HG03097 (cell line): Measurements from ENCODE around the gene SEMA5A.
"Not testable (repeated sequence)": the region's sequence is repeated elsewhere in the genome, so short reads cannot be mapped to it uniquely, and the experiment has no call there.

ENCODE experiments used
- ATAC-seq: cut with Tn5 transposase; IDR thresholded peaks from one replicate; pipeline ENCODE4 v1.9.1; 2021; ENCODE audit not compliant: unreplicated experiment, low FRiP score

SEMA5A gene

DNA sequence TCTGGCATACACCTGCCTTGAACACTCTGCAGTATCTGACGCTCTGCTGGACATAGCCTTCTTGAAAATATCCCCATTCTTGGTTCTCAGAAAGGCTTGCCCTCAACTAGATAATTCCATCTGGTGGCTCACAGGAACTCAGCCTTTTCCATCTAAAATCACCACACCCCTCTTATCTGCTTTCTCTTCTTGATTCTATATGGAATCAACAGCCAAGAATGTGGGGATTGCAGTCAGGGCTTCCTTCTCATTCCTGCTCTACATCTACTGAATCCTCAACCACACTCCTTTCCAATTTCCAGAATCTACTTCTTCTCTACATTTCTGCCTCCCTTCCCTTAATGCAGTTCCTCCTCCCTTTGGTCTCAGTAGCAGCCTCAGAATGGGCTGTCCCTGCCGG lies 170.1 kb downstream of the SEMA5A start:
- no peak for ATAC-seq

DNA sequence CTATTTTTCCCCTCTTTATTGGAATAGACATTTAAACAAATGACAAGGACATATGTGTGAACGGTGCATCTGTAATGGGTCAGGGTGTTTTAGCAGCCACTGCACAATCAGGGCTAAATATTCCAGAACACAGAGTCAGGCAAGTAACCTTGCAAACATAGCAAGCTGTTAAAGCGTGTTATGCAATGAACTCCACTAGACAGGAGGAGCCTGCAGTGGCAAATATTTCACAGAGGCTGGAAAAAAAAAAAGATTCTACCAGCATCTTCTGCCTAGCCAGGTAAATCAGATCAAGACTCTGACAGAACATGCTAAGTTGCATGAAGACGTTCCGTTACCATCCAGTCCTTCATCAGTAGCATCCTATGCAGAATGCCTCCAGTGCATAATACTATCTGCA lies 171.8 kb downstream of the SEMA5A start:
- ATAC-seq = no peak

DNA sequence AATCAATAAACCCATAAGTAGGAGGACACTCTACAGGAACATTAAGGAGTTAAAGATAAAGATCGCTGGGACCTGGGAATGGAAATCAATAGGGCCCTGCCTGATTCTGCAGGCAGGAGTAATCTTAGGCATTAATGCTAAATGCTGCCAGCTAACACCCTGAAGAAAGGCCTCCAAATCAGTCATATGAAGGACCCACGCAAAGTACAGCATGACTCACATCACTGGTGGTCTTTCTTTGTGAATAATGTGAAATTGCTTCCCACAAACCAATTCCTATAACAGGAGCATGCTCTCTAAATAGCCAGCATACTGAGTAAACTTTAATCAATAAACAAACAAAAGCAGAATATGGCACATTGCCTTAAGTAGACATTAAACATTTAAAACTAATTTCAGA lies 172.3 kb downstream of the SEMA5A start:
- ATAC-seq = no peak

DNA sequence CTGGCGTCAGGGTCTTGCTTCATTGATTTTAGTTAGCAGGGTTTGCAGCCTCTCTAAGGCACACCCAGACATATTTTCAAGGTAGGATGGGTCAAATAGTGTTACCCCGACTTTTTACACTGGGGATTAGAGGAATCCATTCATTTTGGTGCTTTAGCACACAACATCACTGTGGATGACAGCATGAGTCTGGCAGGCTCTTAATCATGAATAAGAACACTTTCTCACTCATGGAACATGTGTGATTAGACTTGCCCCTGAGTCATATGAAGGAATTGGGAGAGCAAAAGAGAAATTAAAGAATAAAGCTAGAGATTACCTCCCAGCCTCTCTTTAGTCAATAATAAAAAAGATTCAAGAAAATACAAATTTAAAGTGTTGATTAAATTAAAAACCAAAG lies 175.6 kb downstream of the SEMA5A start:
- ATAC-seq = no peak

DNA sequence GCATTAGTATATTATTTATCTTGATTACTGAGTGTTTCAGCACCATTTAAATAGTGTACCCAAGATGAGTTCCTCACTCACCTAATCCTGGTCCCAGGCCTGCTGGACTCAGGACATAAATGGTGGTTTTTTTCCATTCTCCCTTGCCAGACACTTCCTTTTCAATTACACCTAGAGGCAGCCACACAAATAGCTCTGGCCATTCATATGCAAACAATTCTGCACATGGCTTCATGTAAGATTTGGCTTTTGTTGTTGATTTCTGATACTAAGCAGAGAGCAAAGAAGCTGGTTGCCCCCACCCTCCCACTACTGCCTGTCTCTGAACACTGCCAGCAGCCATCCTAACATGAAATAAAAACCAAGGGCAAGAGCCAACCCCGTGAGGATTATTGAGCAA lies 180.4 kb downstream of the SEMA5A start:
- no peak for ATAC-seq

DNA sequence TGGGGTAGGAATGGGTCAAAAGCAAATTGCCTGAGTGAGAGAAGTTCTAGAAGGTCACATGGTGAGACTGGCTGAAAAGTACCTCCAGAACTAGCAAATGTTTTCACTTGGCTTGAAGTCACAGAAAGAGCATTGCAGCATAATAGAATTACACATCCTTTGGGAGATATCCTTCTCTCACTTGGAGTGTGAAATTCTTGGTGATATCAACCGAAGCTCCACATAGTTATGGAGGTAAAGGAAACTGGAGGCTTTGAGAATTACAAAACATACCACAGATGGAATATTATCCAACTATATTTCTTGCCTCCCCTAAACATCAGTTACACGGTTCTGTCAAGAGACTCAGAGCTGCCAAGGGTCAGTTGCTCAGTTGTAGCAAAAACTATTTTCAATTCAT lies 182.4 kb downstream of the SEMA5A start:
- ATAC-seq = no peak

DNA sequence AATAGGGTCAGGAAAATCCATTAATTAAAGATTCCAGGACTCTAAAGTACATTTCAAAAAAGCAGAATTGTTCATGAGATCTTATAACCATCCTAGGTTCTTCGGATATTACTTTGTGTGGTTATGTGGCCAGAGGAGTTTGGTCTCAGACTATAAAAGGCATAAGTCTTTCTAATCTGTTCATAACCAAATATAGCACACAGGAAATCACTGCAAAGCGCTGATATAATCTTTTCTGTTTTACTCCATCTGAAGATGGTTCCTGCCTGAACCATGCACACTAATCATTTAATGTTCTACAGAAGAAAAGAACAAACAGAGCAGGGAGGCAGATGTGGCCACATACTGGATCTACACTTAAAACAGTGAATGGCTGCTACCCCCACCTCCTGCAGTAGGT lies 182.8 kb downstream of the SEMA5A start:
- ATAC-seq = peak; percentile 32

DNA sequence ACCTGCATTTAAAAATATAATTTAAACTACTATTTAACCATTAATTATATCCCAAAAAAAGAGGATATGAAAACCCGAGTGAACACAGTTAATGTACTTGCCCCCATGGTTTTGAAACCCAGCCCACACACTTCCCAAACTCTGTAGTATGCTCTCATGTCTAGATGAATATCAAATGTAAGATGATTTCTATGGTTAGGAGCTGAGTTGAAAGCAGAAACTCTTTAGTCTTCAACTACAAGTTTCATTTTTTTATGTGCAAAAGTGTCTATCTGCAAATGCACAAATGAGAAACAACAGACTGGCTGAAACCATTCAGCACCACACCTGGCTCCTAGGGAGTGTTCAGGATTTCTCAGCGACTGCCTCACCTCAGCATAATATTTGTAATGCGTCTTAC lies 183.3 kb downstream of the SEMA5A start:
- ATAC-seq = peak; percentile 48

DNA sequence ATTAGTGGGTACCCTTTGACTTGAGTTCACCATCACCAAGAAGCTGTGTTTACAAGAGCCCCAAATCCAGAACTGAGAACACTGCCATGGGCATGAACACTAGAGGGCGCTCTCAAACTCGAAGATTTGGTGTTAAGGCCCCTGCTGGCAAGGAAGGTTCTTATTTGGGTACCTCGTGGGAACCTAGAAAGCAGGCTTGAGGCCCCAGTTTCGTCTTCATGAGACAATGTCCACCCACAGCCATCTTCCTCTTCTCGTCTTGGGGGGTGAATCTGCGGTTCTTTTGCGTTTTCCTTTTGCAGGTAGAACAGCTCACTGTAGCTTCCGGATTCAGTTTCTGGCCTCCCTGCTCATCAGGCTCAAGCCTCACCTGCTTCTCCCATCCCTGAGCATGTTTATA lies 184.0 kb downstream of the SEMA5A start:
- peak; percentile 66 for ATAC-seq

DNA sequence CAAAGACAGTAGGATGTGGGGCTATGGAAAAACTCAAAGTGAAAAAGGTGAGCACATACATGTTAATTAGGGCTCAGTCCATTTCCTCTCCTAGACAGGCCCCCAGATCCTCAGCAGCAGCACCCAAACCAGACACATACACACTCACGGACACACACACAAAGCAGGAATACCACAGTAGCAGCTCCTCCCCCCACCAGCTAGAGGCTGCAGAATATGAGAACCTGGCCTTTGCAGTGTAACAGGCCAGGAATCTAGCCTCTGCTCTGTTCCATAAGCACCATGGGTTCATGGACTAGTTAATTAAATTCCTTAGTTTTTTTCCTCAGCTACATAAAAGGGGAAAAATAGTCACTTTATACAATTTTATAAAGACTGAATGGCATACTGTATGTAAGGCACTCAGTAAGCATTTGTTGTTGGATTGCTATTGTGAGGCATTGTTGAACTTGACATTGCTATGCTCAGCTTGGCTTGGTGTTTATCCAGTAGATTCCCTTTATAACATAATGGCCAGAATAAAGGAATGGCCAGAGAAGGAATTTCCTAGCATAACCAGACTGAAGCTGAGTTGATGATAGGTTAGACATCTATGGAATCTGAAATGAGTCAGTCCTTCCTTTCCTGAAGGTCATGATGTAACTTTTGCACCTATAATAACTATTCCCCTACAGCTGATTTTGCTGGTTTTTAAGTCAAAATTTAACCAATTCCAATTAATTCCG lies 186.8 kb downstream of the SEMA5A start:
- no peak for ATAC-seq

DNA sequence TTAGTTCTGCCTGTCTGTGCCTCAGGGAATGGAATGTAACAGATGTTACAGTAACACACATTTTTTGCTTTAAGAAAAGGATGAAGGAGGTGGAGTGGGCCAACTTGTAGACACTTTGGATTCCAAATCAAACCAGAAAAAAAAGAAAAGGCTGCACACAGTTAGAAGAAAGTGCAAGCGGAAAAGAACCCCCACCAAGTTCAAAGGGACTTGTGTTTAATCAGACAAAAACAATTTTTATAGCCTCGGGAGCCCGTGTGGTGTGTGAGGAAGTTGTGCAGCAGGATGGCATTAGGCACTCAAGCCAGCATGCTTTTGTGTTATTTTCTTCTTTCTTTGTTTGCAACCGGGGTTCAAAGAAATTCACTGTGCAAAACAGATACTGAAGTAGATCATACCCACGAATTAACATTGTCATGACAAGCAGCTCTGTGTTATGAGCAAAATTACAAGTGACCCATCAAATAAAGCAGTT lies 189.5 kb downstream of the SEMA5A start:
- no peak for ATAC-seq

DNA sequence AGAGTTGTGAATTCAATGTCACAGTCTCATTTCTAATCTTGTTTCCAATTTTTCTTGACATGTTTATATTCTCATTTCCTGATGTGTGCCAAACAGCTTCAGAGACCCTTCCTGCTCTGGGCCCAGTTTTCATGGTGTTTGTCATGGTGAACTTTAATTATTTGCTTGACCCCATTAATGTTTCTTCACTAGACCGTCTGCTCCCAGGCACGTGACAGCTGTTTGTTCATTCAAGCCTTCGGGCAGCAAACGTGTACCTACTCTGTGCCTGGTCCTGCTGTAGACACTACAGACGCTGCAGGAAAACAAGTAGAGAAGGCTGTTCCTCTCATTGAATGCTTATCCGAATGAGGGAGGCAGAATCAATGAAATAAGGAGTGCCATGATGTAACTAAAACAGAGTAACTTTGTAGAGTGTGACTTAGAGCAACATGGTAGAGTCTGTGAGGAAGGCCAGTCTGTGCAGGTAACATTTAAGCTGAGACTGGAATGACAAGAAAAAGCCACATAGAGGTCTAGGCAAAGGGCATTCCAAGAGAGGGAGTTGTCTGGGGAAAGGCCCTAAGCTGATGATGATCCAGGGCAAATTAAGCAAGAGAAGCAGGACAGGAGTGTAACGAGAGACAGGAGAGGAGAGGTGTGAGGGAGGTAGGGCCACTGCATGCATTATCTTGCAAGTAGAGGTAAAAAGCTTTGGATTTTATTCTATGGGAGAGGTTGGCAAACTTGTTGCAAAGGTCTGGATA lies 191.4 kb downstream of the SEMA5A start:
- ATAC-seq = no peak

DNA sequence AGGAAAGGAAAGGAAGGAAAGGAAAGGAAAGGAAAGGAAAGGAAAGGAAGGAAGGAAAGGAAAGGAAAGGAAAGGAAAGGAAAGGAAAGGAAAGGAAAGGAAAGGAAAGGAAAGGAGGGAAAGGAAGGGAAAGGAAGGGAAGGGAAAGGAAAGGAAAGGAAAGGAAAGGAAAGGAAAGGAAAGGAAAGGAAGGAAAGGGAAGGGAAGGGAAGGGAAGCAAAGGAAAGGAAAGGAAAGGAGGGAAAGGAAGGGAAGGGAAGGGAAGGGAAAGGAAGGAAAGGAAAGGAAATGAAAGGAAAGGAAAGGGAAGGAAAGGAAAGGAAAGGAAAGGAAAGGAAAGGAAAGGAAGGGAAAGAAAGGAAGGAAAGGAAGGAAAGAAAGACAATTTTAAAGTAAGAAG lies 192.8 kb downstream of the SEMA5A start:
- not testable (repeated sequence) for ATAC-seq

DNA sequence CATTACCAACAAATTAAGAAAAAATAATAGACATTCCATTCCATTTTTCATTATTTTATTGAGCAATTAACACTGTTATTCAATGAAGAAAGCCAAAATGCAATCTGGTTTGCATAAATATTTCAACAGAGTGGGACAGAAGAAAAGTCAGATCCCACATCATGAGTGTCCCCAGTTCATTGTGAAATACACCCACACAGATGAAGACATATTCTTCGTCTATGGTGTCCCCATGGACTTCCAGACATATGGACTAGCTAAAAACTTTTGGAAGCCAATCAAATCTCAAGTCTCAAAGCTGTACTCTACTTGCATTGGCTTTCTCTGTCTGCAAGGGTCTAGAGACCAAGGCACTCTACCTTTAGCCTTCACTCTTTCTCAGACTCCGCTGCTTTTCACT lies 194.3 kb downstream of the SEMA5A start:
- no peak for ATAC-seq

DNA sequence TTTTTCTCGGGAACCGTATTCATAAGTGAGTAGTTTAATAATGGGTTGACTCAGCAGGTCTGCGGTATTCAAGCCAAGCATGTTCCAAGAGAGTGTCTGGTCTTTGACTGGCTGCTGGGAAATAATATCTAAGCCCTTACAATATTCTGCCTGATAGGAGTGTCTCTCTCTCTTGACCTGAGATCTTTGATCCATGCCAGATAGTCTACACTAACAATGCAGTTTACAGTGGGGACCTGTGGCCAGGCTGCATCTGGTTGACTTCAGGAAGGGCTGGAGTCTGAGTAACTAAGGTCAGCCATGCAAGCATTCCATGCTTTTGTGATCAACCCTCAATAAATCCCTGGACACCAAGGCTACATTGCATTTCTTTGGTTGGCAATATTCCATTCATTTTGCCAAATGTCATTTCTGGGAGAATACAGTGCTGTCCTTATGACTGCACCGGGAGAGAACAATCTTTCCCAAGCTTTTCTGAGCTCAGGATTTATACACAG lies 195.5 kb downstream of the SEMA5A start:
- no peak for ATAC-seq

DNA sequence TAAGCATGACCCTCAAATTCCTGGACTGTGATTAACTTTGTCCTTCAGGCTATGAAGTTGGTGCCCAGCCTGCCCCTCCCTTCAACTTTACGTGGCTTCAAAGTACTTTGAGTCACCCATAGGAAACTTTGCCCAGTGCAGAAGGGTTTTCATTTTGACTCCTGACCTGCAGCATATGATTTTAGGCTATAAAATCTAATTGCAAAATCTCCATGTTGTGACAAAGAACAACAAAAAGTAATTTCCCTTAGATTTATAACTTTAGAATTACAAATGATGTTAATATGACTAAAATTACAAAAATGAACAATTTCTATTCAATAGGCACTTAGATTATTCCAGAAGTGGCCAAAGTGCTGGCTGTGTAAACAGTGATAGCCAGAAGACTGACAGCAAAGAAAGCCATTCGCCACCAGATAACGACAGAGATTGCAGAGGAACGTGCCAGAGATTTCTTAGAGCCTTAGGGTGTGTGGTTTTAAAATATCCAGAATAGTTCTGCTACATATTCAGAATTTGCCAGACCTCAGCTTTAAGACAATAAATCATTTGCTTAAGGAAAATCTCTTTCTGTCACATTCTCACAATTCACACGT lies 197.4 kb downstream of the SEMA5A start:
- ATAC-seq = no peak

DNA sequence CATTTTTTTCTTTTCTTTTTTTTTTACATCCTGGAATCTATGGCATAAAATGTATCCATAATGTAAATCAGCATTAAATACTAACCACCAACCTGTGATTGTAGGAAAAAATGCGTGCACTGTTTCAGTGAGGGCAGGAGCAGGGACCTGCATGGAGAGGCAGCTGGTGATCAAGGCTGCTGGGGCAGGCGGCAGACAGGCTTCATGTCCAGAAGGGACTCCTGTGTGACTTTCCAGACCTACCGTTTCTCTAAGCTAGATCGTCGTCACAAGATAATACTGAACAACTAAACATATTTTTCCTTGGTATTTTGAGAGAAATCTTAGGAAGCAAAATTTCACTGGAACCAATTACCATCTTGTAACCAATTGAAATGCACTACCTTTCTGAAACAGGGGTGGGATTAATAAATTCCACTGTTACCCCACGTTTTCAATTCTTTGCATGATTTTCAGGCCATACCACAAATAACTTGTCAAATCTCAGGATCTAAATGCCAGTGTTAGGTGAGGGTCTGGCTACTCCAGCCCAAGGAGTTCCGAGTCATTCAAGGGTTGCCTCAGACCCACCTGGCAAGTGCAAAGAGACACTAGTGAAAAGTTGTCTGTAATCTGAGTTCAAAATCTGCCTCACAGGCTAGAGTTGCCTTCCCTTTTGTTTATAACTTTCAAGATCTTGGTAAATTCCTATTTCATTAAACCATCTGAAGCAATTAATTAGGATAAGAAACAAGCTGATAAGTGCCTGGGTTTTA lies 198.2 kb downstream of the SEMA5A start:
- no peak for ATAC-seq

DNA sequence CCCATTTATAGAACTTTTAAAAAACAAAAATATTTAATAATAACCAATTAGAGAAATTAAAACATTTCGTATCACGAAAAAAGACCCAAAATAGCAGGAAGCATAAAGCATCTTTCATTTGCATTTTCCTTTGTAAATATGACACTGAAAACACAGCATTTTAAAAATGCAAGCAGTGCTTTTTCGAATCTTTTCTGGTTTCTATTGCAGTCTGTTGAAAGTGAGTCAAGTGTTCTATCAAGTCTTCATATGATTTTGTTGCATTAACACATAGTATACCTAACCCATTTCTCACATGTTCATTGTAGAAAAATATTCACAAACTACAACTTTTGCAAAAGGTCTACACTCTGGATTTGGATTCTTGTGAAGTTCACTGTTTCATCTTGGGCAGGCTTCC lies 198.8 kb downstream of the SEMA5A start:
- no peak for ATAC-seq

DNA sequence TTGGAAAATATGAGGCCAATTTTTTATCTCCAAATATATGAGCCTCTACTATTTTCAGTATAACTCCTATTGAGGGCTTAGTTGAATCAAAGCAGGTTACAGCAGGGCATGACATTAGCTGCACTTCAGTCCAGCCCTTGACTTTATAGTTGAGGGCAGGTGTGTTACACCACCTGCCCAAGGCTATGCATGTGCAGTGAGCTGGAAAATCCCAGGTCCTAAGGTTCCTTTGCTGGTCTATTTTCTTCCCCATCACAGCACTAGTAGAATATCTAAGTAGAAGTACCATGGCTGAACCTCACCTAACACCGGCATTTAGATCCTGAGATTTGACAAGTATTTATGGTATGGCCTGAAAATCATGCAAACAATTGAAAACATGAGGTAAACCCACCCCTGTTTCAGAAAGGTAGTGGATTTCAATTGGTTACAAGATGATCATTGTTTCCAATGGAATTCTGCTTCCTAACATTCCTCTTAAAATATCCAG lies 201.1 kb downstream of the SEMA5A start:
- no peak for ATAC-seq

DNA sequence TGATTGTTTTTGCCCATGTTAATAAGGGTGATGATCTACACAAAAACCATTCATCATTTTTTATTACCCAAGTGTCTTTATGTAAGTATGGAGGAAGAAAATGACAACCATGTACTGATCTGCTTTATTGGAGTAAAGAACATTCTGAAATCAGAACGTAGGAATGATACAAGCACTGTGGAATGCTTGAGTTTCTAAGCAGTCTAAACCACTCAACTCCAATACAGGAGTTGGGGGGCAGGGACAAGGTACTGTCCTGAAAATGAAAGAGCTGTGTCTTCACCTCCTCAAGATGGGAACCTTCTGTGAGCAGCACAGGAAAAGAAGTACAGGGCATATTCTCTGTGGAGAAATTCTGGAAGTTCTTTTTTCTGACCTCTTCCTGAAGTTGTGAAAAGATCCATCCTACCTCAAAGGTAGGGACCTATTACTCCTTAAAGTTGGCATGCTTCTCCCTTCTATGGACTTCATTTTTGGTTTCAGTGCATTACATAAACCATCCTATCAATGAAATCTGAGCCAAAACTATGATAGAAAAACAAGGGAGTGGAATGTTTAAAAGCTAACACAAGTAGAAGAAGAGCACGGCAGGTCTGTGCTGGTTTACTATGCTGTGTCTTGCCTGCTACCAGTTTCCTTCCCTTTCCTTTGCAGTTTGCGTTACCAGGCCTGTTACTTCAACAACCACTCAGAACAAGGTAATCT lies 202.6 kb downstream of the SEMA5A start:
- no peak for ATAC-seq
